Measurements from ENCODE around the gene LYST.
"Not testable (repeated sequence)": the region's sequence is repeated elsewhere in the genome, so short reads cannot be mapped to it uniquely, and the experiment has no call there.

Gene LYST

DNA sequence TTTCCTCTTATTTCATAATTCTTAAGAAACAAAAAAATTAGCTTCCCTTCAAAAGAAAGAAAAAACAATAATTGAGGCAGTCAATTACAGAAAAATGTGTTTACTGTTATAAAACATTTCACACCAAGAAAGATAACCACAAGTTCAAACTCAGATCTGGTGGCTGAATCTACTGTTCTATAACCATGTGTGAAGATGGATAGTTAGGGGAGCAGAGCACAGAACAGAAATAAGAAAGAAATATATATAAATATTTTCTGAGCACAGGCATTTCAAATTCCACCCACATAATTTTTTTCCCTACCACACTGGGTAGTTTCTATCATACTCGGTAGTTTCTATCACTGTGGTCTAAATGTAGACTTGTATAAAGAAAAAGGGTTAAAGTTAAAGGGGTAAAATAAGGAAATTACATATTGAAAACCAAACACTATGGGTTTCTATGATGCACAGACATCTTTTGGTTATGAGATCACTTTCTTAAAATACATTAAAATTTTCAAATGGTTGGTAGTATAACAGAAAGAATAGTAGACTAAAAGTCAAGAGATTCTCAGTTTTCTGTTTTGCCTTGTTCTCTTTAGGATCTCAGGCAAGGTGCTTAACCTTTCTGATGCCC is 10.8 kb downstream of the LYST start:
- no peak for DNase-seq

DNA sequence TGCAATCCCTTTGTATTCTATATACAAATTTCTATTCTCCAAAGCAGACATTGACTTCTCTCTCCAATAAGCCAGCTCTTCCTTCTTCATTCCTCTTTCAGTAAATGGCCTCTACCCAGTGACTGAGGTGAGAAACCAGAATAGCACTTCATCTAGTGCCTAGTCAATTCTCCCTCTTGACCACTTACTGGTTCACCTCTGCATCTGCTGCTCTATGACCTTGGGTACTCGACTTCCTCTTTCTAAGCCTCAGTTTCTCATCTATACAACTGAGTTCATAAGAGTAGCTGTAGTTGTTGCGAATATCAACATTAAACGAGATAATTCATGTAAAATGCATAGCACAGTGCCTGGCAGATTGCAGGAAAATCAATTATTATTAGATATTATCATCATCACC is 12.4 kb downstream of the LYST start:
- DNase-seq, result no peak

DNA sequence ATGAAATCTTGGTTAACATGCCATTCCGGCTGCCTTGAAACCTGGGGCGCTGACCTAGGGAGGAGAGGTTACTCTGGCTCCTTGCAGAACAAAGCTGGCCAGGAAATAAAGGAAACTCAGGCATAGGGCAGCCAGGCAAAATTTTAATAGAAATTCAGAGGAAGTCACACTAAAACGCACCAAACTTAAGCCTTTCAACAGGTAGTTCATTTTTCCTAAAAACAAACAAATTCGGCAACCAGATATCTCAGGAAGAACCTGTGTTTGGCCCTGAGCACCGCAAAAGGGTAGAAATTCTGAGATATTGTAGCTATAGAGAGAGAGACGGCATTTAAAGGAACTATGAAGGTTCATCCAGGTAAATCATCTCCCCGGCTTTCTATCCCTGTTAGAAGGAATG is 13.1 kb downstream of the LYST start:
- DNase-seq, result no peak

DNA sequence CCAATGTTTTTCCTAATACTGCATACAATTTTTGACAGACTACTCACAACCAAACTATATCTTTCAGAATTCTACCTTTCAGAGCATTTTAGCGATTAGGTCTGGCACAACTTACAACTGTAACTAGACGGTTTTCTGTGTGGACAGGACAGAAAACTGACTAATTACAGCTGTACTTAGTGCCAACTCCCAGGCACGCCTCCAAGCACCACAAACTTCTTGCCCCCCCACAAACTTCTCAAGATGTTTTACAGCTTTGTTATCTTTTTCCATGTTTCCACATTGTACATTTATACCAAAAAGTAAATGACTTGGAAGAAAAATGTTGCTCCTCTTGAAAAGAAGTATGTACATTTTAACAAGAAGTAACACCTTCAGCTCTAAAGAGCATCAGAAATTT is 13.8 kb downstream of the LYST start:
- DNase-seq, result no peak

DNA sequence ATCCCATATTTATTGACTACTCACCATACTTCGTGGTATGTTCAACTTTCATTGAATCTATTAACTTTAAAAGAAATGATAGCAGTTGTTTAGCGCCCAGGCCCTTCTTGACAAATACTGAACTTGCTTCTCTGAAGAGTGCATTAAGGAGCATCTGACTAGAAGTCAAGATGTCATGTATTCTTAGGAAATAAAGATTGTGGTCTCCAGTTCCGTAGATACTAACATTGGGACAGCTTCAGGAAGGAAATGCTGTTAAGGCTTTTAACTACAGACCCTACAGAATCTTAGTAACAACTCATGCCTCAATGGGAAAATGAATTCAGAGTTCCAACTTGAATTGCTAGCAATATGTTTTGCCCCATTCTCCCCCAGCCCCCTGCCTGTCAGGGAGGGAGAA is 14.8 kb downstream of the LYST start:
- DNase-seq, result no peak

DNA sequence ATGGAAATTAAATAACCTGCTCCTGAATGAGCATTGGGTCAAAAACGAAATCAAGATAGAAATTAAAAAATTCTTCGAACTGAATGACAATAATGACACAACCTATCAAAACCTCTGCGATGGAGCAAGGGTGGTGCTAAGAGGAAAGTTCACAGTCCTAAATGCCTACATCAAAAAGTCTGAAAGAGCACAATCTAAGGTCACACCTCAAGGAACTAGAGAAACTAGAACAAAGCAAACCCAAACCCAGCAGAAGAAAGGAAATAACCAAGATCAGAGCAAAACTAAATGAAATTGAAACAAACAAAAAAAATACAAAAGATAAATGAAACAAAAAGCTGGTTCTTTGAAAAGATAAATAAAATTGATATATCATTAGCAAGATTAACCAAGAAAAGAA is 18.5 kb downstream of the LYST start:
- not testable (repeated sequence) for DNase-seq

DNA sequence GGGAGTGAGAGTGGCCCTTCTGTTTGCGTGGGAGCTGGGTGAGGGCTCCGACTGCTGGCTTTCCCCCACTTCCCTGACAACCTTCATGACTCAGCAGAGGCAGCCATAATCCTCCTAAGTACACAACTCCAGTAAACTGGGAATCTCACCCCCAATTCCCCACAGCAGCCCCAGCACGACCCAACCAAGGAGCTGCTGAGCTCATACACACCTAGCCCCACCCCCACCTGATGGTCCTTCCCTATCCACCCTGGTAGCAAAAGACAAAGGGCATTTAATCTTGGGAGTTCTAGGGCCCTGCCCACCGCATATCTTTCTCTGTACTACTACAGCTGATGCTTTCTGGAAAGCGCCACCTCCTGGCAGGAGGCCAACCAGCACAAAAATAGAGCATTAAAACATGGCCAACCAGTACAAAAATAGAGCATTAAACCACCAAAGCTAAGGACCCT is 21.0 kb downstream of the LYST start:
- not testable (repeated sequence) for DNase-seq

DNA sequence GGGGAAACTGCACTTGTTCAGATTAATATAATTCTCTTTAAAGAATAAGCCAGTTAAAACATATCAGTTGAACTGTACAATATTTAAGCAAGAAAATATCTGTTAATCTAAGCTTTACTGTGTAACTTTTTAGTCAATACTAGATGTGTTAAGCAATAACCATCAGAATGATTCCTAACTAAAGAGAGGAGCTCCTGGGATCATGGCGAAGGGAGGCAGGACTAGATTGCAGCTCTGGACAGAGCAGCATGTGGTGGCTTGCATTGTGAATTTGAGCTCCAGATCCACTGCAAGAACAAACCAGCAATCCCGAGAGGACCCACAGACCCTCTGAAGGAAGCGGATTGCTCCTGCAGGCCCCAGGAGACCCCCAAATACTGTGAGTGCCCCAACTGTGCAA is 21.9 kb downstream of the LYST start:
- DNase-seq, result no peak

DNA sequence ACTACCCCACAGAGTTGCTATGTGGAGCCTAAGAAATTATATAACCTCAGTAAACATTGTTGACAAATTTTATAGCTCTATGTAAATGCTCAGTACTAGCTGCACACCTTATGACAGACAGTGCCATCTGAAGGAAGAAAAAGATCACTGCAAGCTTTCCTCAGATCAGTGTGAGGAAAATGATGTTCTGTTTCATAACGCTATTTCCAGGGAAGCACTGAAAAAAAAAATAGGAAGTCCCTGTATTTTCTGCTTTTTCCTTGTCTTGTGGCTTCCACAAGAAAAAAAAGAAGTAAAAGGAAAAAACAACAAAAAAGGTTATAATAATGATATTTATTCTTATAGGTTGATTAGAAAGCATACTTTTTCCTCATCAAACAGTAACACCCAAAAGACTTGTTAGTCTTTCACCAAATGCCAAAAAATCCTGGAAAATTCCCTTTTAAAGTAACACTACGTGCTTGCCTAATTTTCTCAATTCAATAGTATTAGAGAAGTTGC is 23.2 kb downstream of the LYST start:
- peak; percentile 29 for DNase-seq

DNA sequence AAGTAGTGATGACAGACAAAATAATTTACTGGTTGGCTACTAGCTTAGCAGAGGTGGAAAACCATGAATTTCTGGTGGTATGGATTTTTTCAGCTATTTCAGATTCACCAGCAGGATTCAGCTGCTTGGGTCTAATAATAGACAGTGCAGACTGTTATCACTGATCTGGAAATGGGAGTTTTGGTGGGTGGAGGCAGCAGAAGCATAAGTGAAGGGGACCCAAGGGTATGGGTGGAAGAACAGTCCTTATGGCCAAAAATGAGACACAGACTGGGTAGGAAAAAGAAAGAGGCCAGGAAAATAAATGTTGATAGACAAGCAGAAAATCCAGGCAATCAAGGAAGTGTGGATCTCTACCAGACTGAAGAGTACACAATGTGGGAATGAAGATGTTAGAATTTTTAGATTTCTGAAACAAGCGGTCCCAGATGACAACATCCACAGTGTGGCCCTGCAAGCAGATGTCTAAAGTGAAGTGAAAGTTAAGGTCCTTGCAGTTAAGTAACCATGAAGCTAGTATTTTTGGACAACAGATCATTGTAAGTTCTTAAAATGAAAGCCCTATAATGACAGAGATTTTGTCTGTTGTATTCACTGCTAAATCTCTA is 24.7 kb downstream of the LYST start:
- no peak for DNase-seq

DNA sequence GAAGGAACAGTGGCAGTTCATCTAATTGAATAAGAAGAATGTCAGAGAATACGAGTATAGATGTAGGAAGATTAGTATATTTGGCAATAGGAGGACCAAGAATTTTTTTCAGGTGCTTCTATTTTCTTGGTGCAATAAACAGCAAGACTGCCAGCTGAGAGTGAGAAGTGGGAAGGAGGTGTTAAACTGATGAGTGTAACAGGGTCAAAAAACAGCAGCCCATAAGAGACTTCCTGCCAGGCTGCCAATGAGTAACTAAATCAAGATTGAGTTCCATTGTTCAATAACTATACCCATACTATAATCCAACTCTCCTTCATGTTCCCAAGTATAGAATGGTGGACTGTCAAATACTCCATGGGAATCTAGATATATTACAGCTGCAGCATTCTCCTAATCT is 28.7 kb downstream of the LYST start:
- no peak for DNase-seq

DNA sequence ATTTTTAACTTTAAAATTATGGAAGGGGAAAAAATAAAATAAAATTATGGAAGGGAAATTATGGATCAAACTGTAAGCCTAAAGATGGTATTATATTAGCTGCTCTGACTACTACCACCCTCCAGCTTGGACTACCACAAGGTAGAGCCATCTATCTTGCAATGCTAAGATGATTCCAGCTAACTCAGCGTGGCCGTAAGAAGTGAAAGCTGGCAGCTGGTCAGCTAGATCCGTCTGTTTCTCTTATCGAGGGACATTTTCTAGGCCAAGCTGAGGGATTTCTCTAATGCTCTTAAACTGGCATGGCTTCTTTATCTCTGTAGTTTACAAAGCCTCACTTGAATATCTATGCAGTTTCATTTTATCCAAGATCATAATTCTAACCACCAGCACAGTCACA is 31.5 kb downstream of the LYST start:
- DNase-seq, result no peak

DNA sequence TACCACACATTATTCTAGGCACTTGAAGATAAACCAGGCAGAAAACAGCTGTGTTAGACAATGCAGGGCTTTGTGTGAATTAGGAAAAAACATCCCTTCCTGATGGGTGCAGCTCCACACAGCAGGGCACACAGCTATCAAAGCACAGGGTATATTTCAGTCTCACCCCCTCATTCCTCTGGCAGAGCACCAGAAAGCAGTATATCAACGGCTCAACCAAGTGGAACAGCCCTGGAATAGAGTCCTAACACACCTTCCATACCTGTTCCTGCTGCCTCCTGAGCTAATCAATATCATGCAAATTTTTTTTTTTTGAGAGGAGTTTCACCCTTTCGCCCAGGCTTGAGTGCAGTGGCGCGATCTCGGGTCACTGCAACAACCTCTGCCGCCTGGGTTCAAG is 32.1 kb downstream of the LYST start:
- DNase-seq, result no peak

DNA sequence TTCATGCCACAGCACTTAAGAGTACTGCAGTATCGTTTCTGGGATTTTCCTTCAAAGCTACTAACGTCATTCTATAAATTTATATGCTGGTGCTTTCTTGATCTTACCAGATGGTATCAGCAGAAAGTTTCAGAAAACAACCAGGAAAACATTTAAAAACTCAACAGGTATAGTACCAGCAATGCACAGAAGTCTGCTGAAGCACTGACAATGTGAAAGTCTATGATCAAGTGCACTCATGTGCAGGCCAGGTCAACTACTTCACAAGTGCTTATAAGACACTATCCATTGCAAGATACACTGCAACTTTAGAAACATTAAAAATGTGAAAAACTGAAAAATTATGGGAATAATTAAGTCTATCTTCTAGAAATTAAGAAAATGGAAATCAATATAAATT is 34.7 kb downstream of the LYST start:
- DNase-seq, result no peak

DNA sequence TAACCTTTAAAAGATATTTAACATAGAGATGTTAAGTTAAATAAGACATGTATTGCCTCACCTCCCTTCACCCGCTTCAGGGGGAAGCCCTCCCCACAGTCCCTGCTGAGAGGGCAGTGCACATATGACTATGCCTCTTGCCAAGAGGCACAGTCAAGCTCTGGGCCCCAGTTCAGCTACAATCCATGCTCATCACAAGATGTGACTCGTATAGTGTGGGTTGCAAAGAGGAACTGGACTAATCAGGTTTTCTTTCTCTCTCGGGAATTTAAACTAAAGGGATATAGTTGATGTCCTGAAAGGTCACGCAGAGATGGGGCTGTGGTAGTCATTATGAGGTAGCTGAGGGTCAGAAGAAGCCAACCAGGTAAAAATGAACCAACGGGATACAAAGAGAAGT is 35.6 kb downstream of the LYST start:
- no peak for DNase-seq

DNA sequence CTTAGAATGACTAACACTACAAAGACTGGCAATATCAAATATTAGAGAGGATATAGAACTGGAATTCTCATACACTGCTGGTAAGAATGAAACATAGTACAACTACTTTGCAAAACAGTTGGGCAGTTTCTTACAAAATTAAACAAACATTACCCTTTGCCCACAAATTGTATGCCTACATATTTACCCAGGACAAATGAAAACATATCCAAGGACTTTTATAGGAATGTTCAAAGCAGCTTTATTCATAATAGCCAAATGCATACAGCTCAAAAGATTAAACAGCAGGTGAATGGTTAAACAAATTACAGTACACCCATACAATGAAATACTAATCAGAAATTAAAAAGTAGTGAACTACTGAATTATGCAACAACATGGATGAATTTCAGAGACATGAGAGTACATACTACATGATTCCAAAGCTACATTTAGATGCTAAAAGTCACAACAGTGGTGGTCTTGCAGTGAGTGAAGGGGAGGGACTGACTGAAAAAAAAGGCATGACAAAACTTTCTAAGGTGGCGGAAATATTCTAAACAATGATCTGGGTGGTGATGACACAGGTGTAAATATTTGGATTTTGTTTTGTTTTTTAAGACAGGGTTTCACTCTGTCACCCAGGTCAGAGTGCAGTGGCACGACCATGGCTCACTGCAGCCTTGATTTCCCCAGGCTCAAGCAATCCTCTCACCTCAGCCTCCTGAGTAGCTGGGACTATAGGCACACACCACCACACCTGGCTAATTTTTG is 40.4 kb downstream of the LYST start:
- DNase-seq, result no peak

DNA sequence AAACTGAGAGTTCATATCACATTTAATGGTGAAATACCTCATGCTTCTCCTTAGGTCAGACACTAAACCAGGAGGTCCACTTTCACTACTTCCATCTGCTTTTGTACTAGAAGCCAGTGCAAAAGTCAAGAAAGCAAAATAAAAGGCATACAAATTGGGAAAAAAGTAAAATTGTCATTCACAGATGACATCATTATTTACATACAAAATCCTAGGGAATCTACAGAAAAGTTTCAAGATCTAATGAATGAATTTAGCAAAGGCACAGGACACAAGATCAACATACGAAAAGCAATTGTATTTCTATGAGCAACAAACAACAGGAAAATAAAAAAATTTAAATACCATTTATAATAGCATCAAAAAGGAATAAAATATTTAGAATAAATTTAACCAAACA is 41.5 kb downstream of the LYST start:
- DNase-seq, result no peak

DNA sequence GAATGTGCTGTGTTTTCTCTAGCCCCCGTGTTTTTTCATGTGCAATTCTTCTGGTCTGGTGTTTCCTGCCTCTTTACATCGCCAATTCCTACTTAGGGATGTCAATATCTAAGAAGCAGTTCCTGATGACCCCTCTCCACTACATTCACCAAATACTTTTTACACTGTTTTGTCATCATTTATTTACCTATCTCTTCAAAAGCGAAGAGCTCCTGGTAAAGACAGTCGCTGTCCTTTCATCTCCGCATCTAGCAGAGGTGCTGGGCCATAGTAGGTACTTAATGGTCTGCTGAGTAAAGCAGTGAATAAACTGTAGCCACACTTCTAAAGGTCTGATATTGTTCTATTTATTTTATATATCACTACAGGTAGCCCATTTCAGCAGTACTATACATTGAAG is 43.0 kb downstream of the LYST start:
- DNase-seq, result no peak

DNA sequence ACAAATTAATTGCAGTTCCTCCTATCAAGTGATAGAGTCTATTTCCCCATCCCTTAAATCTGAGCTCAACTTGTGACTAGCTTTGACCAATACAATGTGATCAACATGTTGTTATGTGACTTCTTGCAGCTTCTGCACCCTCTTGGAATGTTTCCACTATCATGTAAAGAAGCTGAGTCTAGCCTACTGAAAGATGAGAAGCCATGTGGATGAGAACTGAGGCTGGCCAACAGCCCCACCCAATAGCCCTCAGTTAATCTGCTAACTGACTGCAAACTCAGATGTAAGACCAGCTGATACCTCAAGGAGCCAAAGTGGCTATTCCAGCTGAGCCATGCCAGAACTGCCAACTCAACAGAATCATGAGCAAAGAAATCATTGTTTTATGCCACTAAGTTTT is 44.0 kb downstream of the LYST start:
- DNase-seq, result no peak

DNA sequence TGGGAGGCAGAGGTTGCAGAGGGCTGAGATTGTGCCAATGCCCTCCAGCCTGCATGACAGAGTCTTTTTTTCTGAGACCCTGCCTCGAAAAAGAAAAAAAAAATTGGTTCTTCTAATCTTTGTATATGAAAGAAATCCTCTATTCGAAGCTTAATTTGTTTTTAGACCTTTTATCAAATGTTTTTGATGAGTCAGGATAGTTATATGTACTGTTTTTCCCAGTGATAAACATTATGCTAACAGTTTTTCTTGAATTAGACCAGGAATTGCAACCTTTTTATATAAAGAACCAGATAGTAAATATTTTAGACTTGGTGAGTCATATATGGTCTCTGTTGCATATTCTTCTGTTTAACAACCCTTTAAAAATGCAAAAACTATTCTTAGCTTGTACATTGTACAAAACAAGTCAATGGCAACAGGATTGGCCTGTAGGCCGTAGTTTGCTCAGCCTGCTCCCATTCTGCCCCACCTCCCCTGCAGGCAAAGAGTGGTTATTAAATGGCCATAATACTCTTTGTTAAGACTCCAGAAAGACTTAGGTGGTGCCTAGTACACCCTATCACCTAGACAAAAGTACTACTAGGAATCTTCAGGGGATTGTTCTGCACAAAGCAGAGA is 45.2 kb downstream of the LYST start:
- DNase-seq, result no peak

DNA sequence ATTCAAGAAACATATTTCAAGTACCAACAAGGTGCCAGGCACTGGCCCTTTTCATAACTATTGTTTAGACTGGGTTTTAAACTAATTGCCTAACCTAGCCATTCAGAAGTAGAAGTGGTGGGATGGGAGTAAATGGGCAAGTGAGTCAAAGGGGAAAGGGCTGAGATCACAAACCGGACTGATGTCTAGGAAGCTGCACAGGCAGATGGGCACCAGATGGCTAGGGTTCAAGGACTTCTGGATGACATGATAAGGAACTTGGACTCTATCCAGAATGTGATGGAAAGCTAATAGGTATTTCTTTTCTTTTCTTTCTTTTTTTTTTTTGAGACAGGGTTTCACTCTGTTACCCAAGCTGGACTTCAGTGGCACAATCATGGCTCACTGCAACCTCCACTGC is 46.6 kb downstream of the LYST start:
- no peak for DNase-seq

DNA sequence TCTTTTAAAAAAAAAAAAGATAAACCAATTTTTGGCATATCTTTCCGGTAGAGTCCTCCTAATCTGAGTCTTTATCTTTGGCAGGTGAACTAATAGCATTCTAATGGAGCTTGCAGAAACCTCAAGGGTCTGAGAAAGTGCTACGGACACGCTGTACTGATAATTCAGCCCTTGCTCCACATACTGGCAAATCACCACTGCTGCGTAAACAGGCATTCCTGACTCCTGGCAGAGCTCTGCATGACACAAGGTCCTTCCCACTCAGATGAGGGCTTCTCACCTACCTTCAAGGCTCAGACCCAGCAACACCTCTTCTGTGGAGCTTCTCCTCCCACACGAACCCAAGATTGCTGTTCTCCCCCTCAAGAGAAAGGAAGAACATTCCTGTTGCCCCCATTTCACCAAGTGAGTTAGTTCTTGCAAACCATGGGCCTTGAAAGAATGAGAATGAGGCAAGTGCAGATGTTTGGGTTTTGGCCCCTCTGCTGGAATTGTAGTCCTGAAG is 48.0 kb downstream of the LYST start:
- DNase-seq, result no peak

DNA sequence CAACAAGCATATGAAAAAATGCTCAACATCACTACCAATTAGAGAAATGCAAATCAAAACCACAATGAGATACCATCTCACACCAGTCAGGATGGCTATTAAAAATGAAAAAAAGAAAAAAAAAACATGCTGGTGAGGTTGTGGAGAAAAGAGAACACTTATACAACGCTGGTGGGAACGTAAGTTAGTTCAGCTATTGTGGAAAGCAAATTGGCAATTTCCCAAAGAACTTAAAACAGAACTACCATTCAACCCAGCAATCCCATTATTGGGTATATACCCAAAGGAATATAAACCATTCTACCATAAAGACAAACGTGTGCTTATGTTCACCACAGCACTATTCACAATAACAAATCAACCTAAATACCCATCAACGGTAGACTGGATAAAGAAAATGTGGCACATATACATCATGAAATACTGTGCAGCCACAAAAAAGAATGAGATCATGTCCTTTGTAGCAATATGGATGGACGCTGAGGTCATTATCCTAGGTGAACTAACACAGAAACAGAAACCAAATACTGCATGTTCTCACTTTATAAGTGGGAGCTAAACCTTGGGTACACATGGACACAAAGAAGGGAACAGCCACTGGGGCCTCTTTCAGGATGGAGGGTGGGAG is 49.5 kb downstream of the LYST start:
- DNase-seq, result no peak

Data from COR-L47 (cell line).